Mesothelial cell of epicardium (in vitro differentiated cells): Measurements from ENCODE around the gene PLXNA2. TPM values are rescaled to one million over a fixed set of nuclear protein-coding genes. Genes with fewer than 3 reads are reported as not detected.

ENCODE experiments used
- DNase-seq, 2 experiments: peaks; one replicate each; pipeline ENCODE4 v3.0.0; 2021; ENCODE audit warnings: low spot score in 2 of 2; ENCODE audit not compliant: unreplicated experiment in 2 of 2
- H3K27ac Mint-ChIP-seq: 2 replicates; pipeline ENCODE4 v1.8.0; 2021; ENCODE audit warnings: mixed read lengths
- H3K27me3 Mint-ChIP-seq: 2 replicates; pipeline ENCODE4 v1.8.0; 2021; ENCODE audit warnings: low read depth, mixed read lengths
- H3K36me3 Mint-ChIP-seq: 2 replicates; pipeline ENCODE4 v1.8.0; 2021; ENCODE audit warnings: mixed read lengths
- H3K4me1 Mint-ChIP-seq: 2 replicates; pipeline ENCODE4 v1.8.0; 2021; ENCODE audit warnings: mixed read lengths
- H3K4me3 Mint-ChIP-seq: 2 replicates; pipeline ENCODE4 v1.8.0; 2021; ENCODE audit warnings: mild to moderate bottlenecking, moderate library complexity, mixed read lengths
- H3K9me3 Mint-ChIP-seq: 2 replicates; pipeline ENCODE4 v1.8.0; 2021; ENCODE audit warnings: mixed read lengths
- total RNA-seq: library from RNA; stranded (reverse); gene quantifications from 3 replicates; pipeline ENCODE4 v1.2.1, GENCODE V29; 2021
- TF ChIP-seq, protein P1 (sequence below): fragments of 200-600 bp; sonication (generic); IDR thresholded peaks from one replicate; pipeline ENCODE4 v1.5.0; 2021; ENCODE audit warnings: antibody characterized with exemption; ENCODE audit not compliant: unreplicated experiment

PLXNA2 gene
- total RNA-seq, 1 donor from 2014 or later, result 14.7 TPM

DNA sequence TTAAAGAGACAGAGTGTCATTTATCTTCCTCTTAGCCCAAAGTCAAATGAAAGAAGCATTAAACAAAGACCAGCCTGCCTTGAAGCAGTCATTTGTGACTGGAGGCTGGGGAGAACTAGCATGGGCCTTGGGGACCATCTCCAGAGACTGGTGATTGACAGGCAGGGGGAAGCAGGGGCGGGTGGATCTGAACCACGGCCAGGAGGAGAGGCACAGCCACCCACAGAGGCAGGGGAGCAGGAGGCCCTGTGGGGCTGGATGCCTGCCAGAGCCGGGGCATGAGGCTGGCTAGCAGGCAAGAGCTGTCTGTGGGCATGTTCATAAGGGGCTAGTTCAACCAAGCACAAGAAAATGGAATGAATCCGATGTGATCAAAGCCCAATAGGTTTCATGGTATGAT lies 73.9 kb downstream of the PLXNA2 start:
- TF ChIP-seq, protein P1, sequence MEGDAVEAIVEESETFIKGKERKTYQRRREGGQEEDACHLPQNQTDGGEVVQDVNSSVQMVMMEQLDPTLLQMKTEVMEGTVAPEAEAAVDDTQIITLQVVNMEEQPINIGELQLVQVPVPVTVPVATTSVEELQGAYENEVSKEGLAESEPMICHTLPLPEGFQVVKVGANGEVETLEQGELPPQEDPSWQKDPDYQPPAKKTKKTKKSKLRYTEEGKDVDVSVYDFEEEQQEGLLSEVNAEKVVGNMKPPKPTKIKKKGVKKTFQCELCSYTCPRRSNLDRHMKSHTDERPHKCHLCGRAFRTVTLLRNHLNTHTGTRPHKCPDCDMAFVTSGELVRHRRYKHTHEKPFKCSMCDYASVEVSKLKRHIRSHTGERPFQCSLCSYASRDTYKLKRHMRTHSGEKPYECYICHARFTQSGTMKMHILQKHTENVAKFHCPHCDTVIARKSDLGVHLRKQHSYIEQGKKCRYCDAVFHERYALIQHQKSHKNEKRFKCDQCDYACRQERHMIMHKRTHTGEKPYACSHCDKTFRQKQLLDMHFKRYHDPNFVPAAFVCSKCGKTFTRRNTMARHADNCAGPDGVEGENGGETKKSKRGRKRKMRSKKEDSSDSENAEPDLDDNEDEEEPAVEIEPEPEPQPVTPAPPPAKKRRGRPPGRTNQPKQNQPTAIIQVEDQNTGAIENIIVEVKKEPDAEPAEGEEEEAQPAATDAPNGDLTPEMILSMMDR, result no peak
- Mint-ChIP-seq H3K27ac (no peak overlapping the region), H3K4me1 (peaks cover 28% of the 10 kb centered on the region), H3K27me3 (peaks cover 2% of the 10 kb centered on the region), H3K4me3 (no peak overlapping the region), H3K9me3 (no peaks in the 10 kb centered on the region), H3K36me3 (no peaks in the 10 kb centered on the region)
- DNase-seq, result no peak

DNA sequence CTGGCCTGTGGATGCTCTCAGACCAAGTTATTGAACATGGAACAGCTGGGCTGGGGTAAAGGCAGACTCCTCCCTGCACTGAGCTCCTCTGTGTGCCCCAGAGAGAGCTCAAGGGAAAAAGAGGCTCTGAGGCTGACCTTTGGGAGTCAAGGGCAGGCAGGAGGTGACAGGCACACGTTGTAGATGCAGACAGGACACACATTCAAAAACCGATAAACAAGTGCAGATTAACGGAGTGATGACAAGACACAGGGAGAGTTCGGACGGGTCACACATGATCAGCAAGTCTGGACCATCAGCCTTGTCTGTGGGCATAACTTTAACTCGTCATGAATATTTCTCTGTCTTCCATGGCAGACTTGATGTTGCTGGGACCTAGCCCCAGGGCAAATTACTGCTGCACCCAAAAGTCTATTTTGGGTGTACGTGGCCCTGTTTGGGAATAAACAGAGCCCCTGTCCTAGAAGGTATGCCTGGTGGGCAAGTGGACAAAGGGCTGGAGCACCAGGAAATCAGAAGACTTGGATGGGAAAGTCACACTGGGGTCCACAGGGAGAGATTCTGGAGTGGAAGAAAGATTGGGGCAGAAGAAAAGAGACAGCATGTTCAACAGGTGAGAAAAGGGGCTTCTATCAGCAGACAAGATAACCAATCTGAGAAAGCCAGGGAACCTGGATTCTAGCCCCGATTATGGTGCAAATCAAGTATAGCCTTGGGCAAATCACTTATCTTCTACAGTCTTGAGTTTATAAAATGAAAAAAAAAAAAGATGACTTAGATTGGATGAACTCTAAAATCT lies 74.9 kb downstream of the PLXNA2 start:
- DNase-seq, result no peak
- Mint-ChIP-seq H3K27ac (no peak overlapping the region), H3K4me1 (peaks cover 35% of the 10 kb centered on the region), H3K9me3 (no peaks in the 10 kb centered on the region), H3K27me3 (peaks cover 2% of the 10 kb centered on the region), H3K4me3 (no peak overlapping the region), H3K36me3 (no peaks in the 10 kb centered on the region)
- TF ChIP-seq, protein P1, result no peak

DNA sequence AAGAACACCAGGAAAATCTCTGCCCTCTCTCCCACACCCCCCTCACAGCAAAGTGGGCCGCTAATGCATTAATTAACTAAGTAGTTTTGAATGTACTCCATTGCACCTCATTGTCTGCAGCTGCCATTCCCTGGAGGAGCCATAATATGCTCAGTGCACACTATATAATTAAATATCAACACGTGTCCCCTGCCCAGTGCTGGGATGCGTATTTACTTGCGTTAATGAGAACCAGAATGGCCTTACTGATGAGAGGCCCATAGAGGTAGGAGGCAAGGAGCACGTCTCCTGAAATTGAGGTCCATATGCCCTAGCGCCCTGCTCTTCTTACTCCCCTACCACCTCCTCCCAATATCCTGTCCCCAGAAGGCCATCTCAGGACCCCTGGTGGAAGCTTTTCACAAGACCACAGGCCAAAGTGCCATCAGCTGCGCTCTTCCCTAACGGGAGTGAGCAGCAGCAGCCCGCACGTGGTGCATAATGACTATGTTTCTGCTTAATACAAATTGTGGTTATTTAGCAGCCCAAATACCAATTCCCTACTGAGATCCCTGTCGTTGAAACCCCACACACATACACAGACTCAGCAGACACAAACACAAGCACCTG lies 76.8 kb downstream of the PLXNA2 start:
- H3K4me1 Mint-ChIP-seq, result peaks cover 48% of the 10 kb centered on the region
- no peaks in the 10 kb centered on the region for H3K36me3 Mint-ChIP-seq
- H3K9me3 Mint-ChIP-seq, result no peaks in the 10 kb centered on the region
- no peaks in the 10 kb centered on the region for H3K27me3 Mint-ChIP-seq
- TF ChIP-seq, protein P1, result no peak
- H3K4me3 Mint-ChIP-seq, result no peak overlapping the region
- H3K27ac Mint-ChIP-seq, result no peak overlapping the region
- DNase-seq, result no peak

DNA sequence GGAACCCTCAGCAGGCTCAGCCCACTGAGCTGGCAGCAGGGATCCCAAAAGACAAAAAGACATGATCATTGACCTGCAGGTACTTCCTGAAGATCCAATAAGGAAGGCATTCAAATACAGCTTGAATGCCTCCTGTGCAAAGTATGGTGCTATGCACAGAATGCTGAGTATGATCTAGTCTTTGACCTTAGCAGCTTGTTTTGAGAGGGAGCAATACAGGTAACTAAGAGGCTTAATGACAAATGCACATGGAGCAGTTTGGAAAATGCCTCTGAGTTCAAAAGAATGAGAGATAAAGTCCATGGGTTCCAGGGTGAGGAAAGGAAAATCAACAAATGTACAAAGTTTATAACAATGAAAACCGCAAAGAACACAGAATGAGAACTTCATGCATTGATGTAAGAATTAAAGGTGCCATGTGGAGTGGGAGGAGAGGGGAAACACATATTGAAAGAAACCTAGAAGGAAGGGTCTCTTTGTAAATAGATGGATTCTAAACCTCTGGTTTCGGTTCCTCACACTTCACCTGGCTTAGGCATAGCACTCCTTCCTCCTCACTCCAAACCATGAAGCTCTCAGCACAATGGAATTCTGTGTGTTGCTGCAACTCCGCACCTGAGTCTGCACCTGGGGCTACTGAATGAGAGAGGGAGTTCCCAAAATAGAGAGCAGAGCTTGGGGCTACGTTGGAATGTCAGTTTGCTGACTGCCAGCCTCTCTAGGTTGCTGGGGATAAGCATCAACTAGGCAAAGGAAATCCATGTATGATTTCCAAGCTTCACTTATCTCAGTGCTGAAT lies 77.6 kb downstream of the PLXNA2 start:
- DNase-seq, result no peak
- Mint-ChIP-seq H3K4me3 (no peak overlapping the region), H3K27me3 (no peaks in the 10 kb centered on the region), H3K4me1 (peaks cover 56% of the 10 kb centered on the region), H3K9me3 (no peaks in the 10 kb centered on the region), H3K36me3 (no peaks in the 10 kb centered on the region), H3K27ac (no peak overlapping the region)
- TF ChIP-seq, protein P1, result no peak

DNA sequence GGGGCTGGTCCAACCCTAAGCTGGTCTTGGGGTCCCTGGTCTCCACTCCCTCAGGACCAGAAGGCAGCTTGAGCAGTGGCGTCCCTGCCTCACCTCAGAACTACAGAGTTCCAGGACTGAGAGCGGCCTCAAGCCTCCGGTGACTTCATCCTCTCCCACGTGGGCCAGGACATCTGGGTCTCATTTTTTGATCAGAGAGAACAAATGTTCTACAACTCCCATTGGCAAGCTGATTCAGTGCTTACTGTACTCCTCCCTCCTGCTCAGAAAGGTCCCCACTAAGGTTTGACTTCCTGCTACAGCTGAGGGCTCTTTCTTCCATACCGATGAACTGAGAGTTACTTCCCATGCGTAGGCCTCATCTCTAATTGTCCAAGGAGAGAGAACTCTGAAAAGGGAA lies 78.5 kb downstream of the PLXNA2 start:
- TF ChIP-seq, protein P1, result no peak
- DNase-seq, result no peak
- H3K27ac Mint-ChIP-seq, result no peak overlapping the region
- H3K4me1 Mint-ChIP-seq, result peaks cover 64% of the 10 kb centered on the region
- H3K9me3 Mint-ChIP-seq, result no peaks in the 10 kb centered on the region
- no peak overlapping the region for H3K4me3 Mint-ChIP-seq
- no peaks in the 10 kb centered on the region for H3K27me3 Mint-ChIP-seq
- no peaks in the 10 kb centered on the region for H3K36me3 Mint-ChIP-seq
